ENCODE results near the gene VEPH1.

VEPH1 gene

GRCh38 chr3:157379525-157380140 lies 123.6 kb downstream of the VEPH1 start:
- H3K4me3 ChIP-seq (replicated peaks in 1 of 2; ENCODE audit: low read depth in 2 of 2, low read length in 2 of 2), result no peak overlapping the region
- DNase-seq (ENCODE audit: low read depth in 2 of 2), result no peak
- TF ChIP-seq CTCF (IDR thresholded peaks at IDR 0.05; ENCODE audit: low read depth, low read length), result no peak

- DNase-seq (ENCODE audit: low read depth in 2 of 2), result no peak
- TF ChIP-seq CTCF (IDR thresholded peaks at IDR 0.05; ENCODE audit: low read depth, low read length), result no peak
- no peak overlapping the region for H3K4me3 ChIP-seq (replicated peaks in 1 of 2; ENCODE audit: low read depth in 2 of 2, low read length in 2 of 2)
Measured at GRCh38 chr3:157376603-157377300, 126.5 kb downstream of the VEPH1 start.

- no peak for DNase-seq (ENCODE audit: low read depth in 2 of 2)
- no peak for TF ChIP-seq CTCF (IDR thresholded peaks at IDR 0.05; ENCODE audit: low read depth, low read length)
- H3K4me3 ChIP-seq (replicated peaks in 1 of 2; ENCODE audit: low read depth in 2 of 2, low read length in 2 of 2), result no peak overlapping the region
Measured at GRCh38 chr3:157375342-157375986, 127.8 kb downstream of the VEPH1 start.

- no peak for DNase-seq (ENCODE audit: low read depth in 2 of 2)
- no peak for TF ChIP-seq CTCF (IDR thresholded peaks at IDR 0.05; ENCODE audit: low read depth, low read length)
- H3K4me3 ChIP-seq (replicated peaks in 1 of 2; ENCODE audit: low read depth in 2 of 2, low read length in 2 of 2), result no peak overlapping the region
Measured at GRCh38 chr3:157374933-157375332, 128.3 kb downstream of the VEPH1 start.

GRCh38 chr3:157373783-157374182 lies 129.4 kb downstream of the VEPH1 start:
- peak in 1 of 2 donors; percentile 51 for DNase-seq (ENCODE audit: low read depth in 2 of 2)
- no peak for TF ChIP-seq CTCF (IDR thresholded peaks at IDR 0.05; ENCODE audit: low read depth, low read length)
- H3K4me3 ChIP-seq (replicated peaks in 1 of 2; ENCODE audit: low read depth in 2 of 2, low read length in 2 of 2), result no peak overlapping the region

- TF ChIP-seq CTCF (IDR thresholded peaks at IDR 0.05; ENCODE audit: low read depth, low read length), result no peak
- no peak overlapping the region for H3K4me3 ChIP-seq (replicated peaks in 1 of 2; ENCODE audit: low read depth in 2 of 2, low read length in 2 of 2)
- DNase-seq (ENCODE audit: low read depth in 2 of 2), result peak in 1 of 2 donors; percentile 43
Measured at GRCh38 chr3:157370867-157371266, 132.3 kb downstream of the VEPH1 start.
